AG08395 (cell line): ENCODE measurements around the gene CDT1.
"Not testable (repeated sequence)": the region's sequence is repeated elsewhere in the genome, so short reads cannot be mapped to it uniquely, and the experiment has no call there.

Source experiments
- DNase-seq: peaks from one replicate; pipeline ENCODE4 v3.0.0; 2012; ENCODE audit warnings: mixed read lengths, low spot score

Gene CDT1

DNA sequence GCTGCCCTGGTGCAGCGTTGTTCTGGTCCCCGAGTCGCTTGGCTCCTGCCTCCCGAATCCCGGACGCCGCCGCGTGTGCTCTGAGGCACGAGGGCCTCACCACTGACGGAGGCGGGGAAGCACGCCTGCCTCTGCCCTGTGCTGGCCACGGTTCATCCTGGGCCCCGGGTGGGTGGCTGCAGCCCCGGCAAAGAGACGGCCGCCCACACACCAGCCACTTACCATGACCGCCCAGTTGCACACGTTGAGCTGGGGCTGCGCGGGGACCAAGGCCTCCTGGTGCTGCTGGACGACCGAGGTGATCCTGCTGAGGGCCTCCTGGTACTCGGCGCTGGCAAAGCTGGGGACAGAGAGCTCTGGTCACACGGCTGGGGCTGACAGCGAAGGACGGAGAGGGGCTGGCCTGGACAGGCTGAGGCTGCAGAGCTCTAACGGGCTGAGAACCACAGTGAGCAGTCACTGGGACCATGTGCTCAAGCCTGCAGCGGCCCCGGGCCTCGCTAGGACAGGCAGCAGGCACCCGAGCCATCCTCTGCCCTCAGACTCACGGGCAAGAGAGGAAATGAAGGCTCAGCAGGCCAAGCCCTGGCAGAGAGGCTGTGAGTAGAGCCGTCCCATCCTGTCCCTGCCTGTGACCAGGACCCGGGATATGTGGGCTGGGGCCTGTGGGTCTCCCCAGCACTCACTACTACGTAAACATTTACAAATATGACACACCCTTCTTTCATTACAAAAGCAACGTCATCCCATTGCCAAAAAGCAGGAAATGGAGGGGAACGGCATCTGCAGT is 14.4 kb downstream of the CDT1 start:
- no peak for DNase-seq

DNA sequence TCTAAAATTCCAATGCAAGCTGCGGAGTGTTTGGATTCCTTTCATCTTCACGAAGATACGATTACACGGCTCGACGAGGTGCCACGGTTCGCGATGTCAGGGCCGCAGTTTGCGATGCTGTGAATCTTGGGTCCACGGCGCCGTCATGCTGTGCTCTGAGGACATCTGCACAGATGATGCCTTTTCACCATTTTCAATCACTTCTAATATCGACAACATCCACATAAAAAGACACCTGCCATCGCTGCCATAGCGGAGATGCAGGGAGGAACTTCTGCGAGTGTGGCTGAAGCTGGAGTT is 14.9 kb downstream of the CDT1 start:
- DNase-seq: no peak

DNA sequence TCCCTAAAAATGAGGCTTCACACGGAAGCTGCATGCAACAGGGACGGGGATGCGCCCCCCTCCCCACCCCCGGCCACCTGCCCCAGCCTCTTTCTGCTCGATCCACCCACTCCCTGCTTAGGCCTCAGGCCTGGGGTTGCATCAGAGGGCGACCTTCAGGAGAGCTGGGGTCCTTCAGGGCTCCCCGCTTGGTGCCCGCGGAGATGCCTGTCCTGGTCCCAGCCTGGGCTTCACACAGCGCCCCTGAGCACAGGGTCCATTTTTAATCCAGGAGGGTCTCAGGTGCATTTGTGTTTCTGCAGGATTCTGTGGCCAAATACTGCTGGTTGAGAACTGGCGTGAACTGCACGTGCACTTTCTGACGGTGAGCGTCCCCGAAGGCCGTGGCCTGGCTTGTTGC is 15.5 kb downstream of the CDT1 start:
- no peak for DNase-seq

DNA sequence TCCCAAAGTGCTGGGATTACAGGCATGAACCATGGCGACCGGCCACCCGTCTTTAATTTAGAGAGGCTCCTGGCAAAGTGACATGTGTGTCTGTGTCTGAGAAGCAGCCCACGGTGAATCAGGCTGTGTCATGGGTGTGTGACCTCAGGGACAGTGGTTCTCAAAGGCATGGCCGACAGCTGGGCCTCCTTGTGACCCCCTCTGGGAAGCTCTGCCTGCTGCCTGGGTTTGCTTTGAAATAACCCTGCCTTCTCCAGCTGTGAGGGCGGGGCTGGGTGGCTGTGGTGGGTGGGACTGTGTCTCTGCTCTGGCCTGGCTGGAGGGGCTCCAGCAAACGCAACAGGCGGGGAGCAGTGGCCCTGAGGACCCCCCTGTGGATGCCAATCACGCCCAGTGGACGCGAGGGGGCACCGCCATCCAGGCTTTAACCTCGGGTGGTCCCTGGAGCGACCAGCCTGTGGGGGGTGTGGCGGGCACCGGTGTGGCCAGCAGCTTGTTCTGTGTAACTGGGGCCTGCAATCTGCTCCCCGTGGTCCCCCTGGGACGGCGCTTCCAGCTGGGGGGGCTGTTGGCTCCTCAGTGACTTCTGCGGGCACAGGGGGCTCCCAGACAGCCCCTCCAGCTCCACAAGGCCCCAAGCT is 16.9 kb downstream of the CDT1 start:
- no peak for DNase-seq

DNA sequence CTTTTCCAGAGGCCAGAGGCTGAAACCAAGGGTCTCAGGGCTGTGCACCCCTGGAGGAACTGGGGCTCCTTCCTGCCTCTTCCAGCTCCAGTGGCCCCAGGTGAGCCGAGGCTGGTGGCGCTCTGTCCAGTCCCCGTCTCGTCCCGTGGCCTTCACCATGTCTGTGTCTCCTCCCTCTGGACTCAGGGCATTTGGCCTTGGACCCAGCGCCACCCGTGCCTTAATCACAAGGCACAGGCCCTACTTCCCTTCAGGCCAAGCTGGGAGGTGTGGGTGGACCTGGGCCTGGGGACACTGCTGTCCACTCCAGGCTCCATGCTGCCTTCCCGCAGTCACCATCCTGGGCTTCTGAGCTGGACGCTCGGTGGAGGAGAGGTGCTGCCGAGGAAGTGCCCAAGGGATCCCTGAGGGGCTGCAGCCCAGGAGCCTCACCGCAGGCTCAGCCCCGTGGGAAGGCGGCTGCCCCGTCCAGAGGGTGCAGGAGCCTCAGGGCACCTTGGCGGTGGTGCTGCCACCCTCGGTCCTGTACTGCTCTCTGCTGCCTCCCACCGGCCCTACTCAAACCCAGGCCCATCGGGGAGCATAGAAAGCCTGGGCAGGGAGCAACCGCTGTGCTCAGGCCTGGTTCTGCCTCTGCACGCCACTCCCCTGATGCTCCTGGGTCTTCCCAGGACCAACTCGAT is 17.7 kb downstream of the CDT1 start:
- no peak for DNase-seq

DNA sequence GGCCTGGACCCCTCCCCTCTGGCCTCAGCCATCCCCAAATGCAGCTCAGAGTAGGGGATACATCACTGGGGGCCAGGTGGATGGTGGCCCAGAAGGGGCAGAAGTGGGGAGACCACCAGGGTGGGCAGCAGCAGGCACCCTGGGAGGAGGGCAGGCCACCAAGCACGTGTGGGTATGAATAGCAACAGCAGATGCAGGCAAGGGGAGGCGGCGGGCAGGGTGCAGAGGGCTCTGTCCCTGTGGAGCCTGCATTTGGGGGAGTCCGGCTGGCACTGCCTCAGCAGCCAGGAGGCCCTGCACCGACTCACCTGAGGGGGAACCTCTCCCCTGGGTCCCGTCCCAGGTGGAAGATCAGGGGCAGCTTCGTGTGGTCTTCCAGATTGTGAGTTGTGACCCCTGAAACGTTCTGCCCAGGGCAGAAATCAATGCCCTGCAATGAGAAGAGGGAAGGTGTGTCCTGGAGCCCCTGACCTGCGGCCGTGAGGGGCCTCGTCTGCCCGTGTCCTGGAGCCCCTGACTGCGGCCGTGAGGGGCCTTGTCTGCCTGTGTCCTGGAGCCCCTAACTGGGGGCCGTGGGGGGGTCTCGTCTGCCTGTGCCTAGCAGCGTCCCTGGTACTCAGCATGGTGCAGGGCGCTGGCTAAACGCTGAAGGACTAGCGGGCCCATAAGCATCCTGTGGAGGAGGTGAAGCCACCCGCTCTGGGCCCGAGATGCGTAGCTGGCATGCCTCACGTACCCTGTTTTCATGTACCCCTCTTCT is 18.9 kb downstream of the CDT1 start:
- DNase-seq: no peak

DNA sequence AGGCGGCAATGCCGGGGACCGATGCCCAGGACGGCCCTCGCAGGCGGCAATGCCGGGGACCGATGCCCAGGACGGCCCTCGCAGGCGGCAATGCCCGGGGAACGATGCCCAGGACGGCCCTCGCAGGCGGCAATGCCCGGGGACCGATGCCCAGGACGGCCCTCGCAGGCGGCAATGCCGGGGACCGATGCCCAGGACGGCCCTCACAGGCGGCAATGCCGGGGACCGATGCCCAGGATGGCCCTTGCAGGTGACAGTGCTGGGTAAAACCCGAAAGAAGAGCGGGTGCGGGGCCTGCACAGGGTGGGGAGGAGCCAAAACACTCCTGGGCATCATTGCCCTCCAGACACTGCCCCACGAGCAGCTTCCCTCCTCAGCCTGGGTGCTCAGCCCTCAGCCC is 20.1 kb downstream of the CDT1 start:
- not testable (repeated sequence) for DNase-seq

DNA sequence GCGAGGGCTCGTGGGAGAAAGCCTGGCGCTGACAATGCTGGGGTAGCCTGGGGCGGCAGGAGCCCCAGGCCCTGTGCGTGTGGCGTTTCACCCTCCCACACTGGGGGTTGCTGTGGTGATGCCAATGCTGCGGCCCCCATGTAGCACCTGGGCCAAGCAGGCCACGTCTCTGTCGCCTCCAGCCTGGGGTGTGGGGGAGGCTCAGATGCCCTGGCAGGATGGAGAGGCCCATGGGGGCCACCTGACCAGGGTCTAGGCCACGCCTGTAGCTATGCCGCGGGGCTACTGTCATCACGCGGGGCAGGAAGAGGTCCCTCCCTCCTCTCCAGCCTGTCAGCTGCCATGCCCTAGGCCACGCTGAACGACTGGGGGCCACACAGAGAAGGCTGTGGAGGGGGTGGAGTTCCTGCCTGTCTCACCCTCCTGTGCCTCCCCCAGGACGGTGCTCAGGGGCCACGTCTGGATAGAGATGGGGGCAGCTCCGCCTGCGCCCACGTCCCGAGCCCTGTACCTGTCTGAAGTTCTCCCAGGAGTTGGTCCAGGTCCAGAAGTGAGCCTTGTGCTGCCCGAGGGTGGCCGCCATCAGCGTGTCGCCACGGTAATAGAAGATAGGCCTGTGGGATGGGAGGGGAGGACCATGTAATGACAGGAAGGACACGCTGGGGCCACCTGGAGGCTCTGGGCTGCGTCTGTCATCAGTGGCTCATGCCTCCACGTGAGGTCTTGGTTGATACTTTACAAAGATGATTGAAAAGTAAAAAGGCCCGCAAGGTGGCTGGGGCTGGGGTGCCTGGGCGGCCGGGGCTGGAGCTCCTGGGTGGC is 20.9 kb downstream of the CDT1 start:
- DNase-seq: no peak

DNA sequence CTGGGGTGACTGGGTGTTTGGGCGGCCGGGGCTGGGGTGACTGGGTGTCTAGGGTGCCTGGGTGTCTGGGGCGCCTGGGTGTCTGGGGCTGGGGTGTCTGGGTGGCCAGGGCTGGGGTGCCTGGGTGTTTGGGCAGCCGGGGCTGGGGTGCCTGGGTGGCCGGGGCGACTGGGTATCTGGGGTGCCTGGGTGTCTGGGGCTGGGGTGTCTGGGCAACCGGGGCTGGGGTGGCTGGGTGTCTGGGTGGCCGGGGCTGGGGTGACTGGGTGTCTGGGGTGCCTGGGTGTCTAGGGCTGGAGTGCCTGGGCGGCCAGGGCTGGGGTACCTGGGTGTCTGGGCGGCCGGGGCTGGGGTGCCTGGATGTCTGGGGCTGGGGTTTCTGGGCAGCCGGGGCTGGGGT is 21.6 kb downstream of the CDT1 start:
- no peak for DNase-seq

DNA sequence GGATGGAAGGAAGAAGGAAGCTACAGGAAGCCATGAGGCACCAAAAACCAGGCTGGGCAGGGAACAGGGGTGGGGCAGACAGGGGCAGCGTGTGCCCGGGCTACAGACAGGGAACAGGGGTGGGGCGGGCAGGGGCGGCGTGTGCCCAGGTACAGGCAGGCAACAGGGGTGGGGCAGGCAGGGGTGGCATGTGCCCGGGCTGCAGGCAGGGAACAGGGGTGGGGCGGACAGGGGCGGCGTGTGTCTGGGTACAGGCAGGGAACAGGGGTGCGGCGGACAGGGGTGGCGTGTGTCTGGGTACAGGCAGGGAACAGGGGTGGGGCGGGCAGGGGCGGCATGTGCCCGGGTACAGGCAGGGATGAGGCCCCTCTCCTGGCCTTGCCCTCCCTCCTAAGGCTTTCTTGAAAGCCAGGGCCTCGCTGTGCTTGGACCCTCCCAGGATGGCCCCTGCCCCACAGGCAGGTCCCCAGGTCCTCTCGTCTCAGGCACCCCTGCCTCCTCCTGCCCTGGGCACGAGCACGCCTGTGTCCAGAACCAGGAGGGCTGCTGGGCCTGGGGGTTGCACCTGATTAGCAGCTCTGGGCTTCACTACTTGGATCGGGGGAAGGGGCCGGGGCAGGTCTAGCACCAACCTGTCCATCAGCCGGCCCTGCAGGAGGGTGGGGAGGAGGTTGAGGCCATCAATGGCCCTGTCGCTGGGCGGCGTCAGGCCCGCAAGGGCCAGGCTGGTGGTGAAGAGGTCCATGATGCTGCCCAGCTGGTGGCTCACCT is 22.7 kb downstream of the CDT1 start:
- no peak for DNase-seq

DNA sequence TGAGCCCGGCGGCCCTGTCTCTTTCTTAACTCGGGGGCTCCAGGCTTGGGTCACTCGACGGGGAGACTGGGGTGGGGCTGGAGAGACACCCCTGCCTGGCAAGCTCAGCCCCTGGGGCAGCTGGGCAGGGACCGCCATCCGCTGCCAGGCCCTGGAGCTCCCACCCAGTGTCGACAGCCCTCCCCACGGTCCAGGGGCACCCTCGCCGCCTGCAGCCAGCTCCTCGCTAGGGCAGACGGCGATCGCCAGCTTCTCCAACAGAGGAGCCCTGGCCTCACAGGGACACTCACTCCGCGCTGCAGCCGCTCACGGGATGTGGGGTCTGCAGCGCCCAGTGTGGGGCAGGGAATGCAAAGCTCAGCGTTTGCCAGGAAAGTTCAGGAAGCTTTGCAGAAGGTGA is 24.1 kb downstream of the CDT1 start:
- no peak for DNase-seq

DNA sequence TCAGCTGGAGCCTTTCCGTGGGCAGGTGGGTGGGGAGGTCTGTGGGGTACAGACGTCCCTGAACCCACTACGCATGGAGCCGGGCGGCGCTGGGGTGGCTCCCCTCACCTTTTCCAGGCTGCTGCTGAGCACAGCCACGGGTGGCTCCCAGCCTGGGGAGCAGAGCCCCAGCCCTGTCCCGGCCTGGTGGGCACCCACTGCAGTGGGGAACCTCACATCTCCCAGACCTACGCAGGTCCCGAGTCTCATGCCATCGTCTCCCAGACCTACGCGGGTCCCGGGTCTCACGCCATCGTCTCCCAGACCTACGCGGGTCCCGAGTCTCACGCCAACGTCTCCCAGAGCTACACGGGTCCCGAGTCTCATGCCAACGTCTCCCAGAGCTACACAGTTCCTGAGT is 25.1 kb downstream of the CDT1 start:
- no peak for DNase-seq

DNA sequence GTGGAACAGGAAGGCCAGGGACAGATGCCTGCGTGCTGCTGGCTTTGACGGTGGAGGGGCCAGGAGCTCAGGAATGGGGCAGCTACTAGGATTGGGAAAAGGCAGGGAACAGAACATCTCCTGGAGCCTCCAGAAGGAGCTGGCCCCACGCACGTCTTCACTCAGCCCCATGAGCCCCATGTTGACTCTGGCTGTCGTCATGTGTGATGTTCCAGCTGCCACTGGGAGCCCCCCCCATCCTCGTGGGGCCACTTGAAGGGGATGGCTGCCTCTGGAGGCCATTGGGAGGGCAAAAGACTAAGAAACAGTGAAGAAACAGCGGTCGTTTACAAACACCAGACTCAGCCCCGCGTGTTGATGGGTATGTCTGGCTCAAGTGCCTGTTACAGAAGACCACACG is 26.7 kb downstream of the CDT1 start:
- no peak for DNase-seq

DNA sequence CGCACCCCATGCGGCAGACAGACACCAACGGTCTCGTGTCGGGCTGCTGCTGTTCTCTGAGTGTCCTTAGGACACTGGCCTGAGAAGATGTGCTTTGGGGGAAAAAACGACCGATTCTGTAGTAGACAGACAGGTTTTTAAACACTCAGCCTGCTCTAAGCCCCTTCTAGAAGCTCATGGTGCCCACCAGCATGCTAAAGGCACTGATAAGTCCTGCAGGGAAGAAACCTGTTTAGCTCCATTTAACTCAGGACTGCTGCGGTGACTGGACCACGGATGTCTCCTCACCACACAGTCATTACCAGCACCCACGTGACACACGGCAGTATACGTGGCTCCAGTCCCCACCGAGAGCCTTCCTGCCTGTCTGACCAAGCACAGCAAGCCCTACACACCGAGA is 27.2 kb downstream of the CDT1 start:
- no peak for DNase-seq

DNA sequence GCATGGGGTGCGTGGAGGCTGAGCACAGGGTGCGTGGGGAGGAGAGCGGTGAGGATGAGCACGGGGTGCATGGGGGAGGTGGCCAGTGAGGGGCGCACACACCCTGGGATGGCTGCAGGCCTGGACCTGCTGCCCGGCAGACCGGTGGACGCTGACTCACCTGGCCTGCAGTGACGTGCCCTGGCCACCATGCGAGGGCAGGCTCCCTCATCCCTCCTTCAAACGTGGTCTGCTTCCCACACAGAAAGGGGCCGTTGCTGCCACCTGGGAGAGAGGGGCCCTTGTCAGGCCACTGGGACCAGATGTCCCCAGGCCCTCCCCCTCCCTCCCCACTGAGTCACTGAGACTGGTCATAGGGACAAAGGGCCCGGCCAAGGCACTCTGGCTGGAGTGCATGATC is 28.2 kb downstream of the CDT1 start:
- DNase-seq: no peak

DNA sequence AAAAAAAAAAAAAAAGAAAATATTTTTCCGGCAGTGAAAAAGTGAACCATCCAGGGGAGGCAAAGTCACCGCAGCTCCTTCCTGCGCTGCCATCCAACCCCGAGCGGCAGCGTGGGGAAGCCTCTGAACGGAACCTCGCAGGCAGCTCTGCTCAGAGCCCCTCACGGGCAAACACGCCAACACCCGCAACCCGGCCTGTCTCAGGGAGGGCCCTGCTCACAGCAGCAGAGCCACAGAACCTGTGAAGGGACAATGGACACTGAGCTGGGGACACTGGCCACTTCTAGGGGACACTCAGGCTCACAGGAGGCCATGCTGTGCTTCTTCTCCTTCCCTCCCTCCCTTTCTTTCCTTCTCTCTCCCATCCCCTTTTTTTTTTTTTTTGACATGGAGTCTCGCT is 29.5 kb downstream of the CDT1 start:
- no peak for DNase-seq

DNA sequence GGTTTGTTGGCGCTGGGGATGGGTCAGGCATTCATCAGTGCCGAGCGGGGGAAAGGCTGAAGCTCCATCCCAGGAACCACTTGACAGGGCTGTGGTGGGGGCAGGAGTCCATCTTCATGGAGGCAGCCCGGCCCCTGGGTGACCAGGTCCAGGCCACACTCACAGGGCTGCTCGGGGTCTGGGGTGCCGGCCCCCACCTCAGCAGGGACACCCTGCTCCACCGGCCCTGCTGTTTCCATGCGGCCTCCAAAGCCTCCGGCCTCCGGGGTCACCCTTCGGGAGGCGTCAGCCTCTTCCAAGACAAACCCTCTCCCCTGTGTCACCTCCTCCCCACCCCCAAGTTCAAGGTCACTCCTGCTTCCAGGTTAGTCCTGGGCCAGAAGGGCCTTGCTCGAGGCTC is 31.1 kb downstream of the CDT1 start:
- no peak for DNase-seq

DNA sequence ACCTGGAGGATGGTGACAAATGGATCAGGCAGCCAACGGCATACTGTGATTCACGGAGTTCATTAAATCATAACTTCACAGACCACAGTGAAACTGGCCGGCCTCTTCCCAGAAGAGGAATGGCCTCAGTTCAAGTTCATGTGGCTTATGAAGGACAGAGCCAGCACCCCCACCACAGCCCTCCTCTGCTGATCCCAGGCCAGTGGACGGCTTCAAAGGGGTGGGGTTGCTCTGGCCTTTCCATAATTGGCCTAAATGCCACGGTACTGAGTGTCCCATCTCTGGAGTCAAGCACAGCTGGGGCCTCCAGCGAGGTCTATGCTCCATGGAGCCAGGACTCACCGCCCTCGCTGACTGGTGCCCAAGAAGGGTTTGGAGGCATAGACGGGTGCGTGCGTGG is 31.8 kb downstream of the CDT1 start:
- no peak for DNase-seq

DNA sequence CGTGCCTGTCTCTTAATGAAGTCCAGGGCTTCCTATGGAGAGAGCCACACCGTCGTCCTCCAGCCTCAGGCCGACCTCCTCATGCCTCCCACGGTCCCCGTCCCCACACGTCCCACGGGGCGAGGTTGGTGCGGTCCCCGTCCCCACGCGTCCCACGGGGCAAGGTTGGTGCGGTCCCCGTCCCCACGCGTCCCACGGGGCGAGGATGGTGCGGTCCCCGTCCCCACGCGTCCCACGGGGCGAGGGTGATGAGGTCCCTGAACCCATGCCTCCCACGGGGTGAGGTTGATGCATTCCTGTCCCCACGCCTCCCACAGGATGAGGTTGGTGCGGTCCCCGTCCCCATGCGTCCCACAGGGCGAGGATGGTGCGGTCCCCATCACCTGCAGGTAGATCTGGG is 32.2 kb downstream of the CDT1 start:
- no peak for DNase-seq

DNA sequence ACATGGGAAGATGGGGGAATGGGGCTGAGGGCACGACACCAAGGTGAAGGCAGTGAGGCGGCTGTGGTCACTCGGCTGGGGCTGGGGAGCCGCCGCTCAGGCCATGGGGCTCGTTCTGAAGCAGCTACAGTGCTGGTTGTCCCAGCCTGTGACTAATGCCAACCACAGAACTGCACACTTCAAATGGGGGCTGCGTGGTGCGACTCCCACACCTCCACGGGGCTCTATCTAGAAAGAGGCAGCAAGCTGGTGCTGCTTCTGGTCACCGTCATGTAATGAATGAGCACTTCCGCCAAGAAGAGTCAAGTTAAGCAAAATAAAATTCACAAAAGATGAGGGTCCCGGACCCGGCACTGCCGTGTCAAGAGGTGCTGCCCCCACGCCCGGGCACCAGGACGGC is 33.2 kb downstream of the CDT1 start:
- DNase-seq: no peak

DNA sequence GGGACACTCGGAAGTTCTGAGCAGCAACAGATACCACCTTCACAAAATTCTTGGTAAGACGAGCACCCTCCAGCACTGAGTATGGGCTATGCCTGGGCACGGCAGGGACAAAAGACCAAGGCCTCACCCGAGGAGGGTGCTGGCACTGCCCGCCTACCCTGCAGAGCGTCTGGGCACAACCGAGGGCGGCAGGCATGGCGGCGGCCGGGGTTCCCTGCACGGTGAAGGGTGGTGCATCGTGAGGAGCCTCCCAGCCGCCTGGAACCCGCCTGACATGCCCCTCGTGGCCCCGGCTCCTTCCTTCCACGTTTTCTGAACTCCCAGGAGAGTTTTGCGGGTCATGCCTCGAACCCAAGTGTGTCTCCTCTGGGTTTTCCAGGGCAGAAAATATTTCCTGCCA is 34.2 kb downstream of the CDT1 start:
- no peak for DNase-seq
